HG02943 (cell line): ENCODE measurements around the gene STX5.
"Not testable (repeated sequence)": the region's sequence is repeated elsewhere in the genome, so short reads cannot be mapped to it uniquely, and the experiment has no call there.

ENCODE experiments used
- ATAC-seq: cut with Tn5 transposase; IDR thresholded peaks from one replicate; pipeline ENCODE4 v1.9.1; 2021; ENCODE audit warnings: mild to moderate bottlenecking, low read depth, moderate library complexity; ENCODE audit not compliant: unreplicated experiment

The STX5 gene

GRCh38 chr11:62832336-62833234 lies 734 bp upstream of the STX5 start, which contains the start of gene TEX54:
Gene TEX54 (minus strand): TSS chr11:62832841.
- ATAC-seq, result peak; percentile 5

DNA sequence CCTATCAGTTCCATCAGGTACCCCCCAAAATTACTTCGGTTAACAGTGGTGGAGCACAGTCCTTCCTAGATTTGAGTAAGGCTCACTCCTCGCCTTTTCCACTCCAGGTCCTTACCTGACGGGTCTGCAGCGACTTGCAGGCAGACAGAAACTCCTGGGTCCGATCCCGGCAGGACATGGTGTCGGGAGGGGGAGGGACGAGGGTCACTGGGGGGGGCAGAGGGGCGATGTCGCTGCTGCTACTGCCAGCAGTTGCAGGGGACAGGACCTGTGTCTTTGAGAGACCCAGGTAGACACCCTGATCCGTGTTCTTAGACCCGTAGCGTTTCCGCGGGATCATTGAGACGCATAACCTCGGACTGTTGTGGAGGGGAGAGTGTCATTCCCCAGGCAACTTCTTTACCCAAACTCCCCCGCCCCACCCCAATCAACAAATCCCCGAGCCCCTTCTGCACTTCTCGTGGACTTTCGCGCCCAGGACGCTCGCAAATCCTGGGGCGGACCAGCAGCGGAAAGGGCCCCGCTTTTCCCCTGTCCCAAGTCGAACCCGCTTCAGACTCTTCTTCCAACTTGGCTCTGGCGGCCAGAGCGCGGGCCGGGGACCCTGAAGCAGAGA lies 839 bp downstream of the STX5 start:
- ATAC-seq, result no peak

DNA sequence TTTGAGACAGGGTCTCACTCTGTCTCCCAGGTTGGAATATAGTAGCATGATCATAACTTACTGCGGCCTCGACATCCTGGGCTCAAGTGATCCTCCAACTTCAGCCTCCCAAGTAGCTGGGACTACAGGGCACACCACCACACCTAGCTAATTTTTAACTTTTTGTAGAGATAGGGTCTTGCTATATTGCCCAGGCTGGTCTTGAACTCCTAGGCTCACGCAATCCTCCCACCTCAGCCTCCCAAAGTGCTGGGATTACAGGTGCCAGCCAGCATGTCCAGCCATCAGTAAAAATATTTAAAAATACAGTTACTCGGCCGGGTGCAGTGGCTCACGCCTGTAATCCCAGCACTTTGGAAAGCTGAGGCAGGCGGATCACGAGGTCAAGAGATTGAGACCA lies 3.7 kb downstream of the STX5 start:
- not testable (repeated sequence) for ATAC-seq

DNA sequence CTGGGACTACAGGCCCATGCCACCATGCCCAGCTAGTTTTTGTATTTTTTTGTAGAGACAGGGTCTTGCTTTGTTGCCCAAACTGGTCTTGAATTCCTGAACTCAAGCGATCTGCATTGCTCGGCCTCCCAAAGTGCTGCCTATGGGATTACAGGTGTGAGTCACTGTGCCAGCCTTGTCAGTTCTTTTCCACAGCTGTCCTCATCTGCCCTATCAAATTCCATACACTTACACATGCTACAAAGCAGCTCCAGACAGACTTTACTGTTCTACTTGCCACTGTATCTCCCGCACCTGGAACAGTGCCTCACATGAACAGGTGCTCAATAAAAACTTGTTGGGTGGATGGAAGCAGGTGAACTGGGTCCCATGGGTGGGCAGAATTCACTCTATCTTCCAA lies 8.2 kb downstream of the STX5 start:
- no peak for ATAC-seq

GRCh38 chr11:62817129-62817528 lies 14.7 kb downstream of the STX5 start:
- no peak for ATAC-seq

DNA sequence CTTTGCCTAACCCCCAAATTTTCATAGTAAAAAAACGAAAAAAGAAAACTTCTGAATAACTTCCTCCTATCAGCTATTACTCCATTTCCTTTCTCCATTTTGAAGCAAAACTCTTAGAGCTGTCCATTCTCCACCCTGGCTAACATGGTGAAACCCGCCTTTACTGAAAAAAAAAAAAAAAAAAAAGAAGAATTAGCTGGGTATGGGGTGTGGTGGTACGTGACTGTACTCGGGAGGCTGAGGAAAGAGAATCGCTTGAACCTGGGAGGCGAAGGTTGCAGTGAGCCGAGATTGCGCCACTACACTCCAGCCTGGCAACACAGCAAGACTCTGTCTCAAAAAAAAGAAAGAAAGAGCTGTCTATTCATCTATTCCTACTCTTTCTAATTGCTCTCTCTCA lies 15.3 kb downstream of the STX5 start:
- ATAC-seq, result no peak

DNA sequence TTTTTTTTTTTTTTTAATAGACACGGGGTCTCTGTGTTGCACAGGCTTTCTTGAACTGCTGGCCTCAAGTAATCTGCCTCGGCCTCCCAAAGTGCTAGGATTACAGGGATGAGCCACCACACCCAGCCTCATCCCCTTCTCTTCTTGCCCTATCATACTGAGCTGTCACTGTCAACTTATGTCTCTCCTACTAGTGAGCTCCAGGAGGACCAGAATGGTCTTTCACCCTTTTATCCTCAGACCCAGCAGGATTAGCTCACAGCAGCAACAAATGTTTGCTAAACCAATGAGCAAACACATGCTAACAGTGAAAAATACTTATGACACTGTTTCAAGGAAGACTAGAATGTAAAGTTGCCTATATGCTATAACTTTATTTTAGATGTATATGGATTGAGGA lies 20.2 kb downstream of the STX5 start:
- no peak for ATAC-seq

DNA sequence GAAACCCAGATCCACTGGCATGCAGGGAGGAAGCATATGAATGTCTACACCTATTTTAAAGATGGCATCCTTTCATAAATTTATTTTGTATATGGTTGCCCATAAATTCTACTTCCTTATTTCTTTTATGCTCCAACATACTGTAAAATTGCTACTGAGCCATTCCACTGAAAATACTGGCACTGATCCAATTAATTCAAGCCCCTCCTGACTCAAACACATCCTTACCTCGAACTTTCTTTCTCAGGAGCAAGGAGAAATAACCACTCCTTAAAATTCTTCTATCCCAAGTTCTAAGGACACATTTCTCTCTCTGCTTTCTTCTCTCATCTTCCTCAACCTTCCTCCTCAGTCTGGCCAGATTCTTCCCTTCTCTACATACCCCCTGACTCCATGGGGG lies 21.1 kb downstream of the STX5 start:
- no peak for ATAC-seq

DNA sequence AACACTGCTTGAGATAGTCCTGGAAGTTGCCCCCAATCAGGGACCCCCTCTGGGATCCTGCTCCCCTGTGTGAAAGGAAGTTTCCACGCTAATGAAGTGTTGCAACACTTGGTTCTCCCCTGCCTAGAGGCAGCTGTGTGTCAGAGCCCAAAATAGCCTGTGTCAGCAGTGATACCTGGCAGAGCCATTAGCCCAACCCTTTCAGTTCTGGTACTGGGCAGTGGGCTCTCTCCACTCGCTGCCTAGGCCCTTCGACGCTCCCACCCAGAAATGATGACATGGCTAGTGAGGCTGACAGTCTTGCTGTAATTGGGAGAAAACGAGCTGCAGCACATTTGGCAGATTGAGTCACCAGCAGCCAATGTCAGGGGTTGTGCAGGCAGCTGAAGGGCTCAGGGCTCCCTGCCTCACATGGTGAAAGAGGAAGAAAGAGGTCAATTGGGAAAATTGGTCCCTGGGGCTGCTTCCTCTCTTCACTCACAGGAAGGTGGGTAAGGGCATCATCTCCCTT lies 25.2 kb downstream of the STX5 start:
- ATAC-seq, result no peak

GRCh38 chr11:62805961-62806441 lies 25.9 kb downstream of the STX5 start:
- no peak for ATAC-seq

DNA sequence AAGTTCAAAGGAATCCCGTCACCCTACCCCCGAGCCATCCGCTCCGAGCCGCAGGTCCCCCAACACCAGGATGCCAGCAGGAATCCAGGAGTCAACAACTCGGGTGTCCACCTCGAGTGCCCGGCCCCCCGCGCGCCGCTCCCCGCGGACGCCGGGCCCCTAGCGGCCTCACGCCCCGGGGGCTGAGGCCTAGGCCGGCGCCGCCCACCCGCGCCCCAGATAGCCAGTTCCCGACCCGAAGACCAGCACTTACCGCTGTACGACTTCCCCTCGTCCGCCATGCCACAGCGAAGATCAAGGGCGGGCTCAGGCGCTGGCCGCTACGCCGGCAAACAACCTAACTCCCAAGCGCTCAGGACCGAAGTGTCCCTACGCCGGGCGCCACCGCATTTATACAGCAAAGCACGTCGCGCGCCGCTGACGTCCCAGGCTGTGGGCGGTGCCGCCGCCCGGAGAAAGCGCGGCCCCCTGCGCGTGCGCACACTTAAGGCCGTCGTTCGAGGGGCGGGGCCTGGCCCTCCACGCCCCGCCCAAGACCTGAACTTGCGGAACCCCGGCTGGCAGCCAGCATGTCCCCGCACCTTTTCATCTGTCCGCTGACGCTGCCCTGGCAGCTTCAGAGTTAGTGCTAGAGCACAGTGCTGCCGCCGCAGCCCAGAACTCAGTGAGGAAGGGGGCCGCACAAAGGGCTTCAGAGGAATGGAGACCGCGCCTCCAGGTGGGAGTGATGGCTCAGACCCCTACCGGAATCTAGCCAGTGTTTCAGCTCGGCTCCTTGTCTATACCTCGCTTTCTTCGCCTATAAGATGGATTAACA lies 26.6 kb downstream of the STX5 start, which contains the start of gene NXF1:
TSS of gene NXF1 (minus strand) at position 365 of the 817 bp plus-strand sequence. CDS start at position 281, 84 bp downstream.
- peak; percentile 76 for ATAC-seq

DNA sequence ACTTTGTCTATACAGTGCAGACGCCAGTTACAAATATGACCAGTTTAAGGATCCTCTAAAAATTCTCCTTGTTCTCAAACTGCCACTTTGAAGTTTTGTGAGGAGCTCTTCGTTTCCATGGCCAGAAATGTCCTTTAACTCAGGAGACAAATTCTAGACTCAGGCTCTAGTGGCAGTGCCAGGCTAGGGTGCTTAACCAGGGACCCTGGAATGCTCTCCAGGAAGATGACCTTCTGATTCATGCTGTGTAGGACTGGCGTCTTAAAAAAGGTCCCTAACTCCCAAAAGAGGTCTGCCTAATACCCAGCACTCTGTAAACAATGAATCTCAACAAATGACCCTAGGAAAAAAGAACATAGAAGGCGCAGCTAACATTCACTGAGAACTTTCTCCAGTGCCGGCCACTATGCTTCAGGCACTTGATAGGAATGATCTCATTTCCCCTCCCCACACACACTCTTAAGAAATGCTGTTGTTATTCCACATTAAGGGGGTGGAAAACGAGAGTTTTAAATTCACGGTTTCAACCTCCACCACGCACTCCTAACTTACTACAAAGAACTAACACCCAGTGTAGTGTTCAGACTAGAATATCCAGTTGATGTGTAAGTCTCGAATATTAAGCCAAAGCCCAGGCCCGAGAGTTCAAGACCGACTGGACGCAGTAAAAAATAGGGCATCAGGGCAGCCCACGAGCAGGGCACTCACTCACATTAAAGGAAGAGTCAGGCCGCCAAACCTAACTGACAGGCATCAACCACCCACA lies 27.4 kb downstream of the STX5 start:
- no peak for ATAC-seq

GRCh38 chr11:62801071-62801470 lies 30.8 kb downstream of the STX5 start:
- ATAC-seq, result no peak

DNA sequence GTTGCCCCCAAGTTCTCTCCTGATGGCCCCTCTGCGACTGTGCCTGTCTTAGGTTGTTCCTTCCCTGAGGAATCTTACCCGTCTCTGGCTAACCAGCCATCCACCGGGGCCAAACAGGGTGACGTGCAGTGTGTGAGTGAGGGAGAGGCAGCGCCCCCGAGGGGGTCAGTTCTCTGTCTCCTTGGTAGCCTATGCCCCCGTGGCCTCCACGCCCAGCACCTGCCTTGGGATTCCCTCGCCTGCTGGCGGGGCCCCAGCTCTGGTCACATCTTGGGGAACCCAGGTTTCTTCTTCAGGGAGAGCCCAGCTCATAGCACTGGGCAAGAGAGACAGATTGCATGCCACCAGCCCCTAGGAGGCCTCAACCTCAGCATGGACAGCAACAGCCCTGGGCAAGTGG lies 32.4 kb downstream of the STX5 start:
- no peak for ATAC-seq

- no peak for ATAC-seq
These were observed 35.6 kb downstream of the STX5 start for GRCh38 chr11:62796281-62796680.

DNA sequence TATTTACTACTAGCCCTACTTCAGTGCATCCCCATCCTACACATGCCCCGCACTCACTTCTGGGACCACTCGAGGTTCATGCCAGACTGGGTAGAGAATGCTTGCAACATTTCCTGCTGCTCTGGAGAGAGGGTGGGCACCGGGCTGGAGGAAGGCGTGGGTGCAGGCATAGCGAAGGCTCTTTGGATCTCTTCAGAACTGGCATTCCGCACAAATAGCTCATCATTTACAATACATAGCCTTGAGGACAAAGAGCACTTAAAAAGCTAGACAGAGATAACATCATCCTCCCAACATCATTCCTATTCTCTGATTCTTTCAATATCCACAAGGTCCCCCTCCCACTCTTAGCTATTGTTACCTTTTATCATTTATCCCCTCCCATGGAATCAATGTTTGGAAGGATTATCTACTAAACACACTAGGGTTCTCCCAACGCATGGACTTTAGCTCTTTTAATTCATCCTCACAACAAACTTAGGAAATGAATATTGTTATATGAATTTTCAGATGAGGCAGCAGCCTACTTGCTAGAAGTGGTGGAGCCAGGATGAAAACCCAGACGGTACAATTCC lies 37.6 kb downstream of the STX5 start:
- no peak for ATAC-seq

DNA sequence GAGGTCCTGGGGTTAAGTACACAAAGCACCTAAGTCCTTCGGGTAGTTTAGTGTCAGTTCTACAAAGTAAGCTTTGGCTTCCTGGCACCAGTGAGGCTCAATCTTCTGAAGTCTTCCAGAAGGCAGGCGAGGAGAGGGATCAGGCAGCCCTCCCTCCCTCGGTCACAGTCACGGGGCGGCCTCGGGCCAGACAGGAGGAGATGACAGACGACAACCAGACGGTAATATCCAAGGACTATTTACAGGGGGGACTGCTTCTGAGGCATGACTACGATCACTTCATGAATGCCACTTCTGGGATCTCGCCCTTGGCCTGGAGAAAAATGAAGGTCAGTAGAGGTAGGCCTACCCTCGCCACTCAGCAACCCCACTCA lies 39.7 kb downstream of the STX5 start:
- ATAC-seq, result no peak

GRCh38 chr11:62791501-62792201 lies 40.2 kb downstream of the STX5 start, which contains the start of gene TMEM223:
Gene TMEM223 (minus strand): TSS chr11:62792006. CDS start chr11:62791994, 12 bp downstream.
- ATAC-seq, result peak; percentile 52

DNA sequence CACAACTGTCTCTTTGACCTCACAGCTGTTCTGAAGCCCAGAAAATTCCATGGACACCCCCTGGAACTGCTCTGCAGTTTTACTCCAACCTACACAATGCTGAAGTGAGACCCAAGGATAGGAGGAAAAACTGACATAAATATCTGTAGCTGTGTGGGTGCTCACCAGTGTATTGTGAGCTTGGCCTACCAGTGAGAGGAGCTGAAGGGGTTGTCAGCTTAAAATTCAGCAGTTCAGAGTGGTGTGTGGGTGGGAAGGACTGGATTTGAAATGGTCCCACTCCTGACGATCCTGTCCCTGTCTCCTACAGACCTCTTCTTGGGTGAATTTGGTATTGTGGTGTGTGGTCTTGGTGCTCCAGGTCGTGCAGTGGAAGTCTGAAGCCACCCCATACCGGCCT lies 42.3 kb downstream of the STX5 start:
- no peak for ATAC-seq
